Kidney epithelial cell (primary cell): Measurements from ENCODE around the gene ERICH6B. TPM values are rescaled to one million over a fixed set of nuclear protein-coding genes. Genes with fewer than 3 reads are reported as not detected.

Experiments
- DNase-seq: peaks from one replicate; pipeline ENCODE4 v3.0.0-alpha.2; 2010; ENCODE audit warnings: low read depth
- H3K27me3 ChIP-seq: 2 replicates; pipeline ENCODE4 v1.6.0; 2011; ENCODE audit warnings: low read length; ENCODE audit not compliant: control insufficient read depth, insufficient read depth
- H3K36me3 ChIP-seq: 2 replicates; pipeline ENCODE4 v1.5.1; 2011; ENCODE audit warnings: low read length; ENCODE audit not compliant: control insufficient read depth, insufficient read depth
- H3K4me3 ChIP-seq: 2 replicates; pipeline ENCODE4 v1.5.1; 2011; ENCODE audit warnings: low read depth, mild to moderate bottlenecking, control low read depth, low read length
- CTCF ChIP-seq: IDR thresholded peaks from 2 replicates; pipeline ENCODE4 v1.5.1; 2011; ENCODE audit warnings: mild to moderate bottlenecking, moderate library complexity, low read length, control low read depth, inconsistent platforms; ENCODE audit not compliant: insufficient read depth, poor library complexity, severe bottlenecking
- total RNA-seq: library from RNA; depleted of rRNA; stranded (reverse); fragments of >200 nt; gene quantifications from 2 replicates; pipeline ENCODE4 v1.2.3, GENCODE V29; 2015

The ERICH6B gene
- total RNA-seq, 1 donor from 2014 or later = not detected

DNA sequence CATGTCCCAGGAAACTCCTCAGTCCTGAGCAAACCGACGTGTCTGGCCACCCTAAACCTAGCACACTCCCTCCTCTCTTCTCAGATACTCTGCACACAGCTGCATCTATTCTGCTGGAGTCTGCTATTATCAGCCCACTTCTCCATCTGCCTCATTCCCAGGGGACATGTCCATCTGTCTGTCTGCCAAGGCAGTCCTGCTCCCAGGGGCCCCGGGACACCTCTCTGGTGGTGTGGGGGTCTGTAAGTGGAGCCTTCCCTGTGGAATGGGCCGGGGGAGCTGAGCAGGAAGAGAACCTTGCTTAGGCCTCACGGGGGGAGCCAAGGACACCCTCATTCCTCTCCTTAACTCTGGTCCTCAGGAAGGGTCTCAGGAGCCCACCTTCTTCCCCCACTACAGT, 72.7 kb downstream of the ERICH6B start:
- no peaks in the 10 kb centered on the region for H3K36me3 ChIP-seq
- H3K4me3 ChIP-seq = no peak overlapping the region
- H3K27me3 ChIP-seq = no peaks in the 10 kb centered on the region
- no peak for DNase-seq
- TF ChIP-seq CTCF = no peak

GRCh38 chr13:45542391-45542790, 73.1 kb downstream of the ERICH6B start:
- Histone ChIP-seq H3K36me3 (no peaks in the 10 kb centered on the region), H3K27me3 (no peaks in the 10 kb centered on the region), H3K4me3 (no peak overlapping the region)
- TF ChIP-seq CTCF = no peak
- DNase-seq = no peak

DNA sequence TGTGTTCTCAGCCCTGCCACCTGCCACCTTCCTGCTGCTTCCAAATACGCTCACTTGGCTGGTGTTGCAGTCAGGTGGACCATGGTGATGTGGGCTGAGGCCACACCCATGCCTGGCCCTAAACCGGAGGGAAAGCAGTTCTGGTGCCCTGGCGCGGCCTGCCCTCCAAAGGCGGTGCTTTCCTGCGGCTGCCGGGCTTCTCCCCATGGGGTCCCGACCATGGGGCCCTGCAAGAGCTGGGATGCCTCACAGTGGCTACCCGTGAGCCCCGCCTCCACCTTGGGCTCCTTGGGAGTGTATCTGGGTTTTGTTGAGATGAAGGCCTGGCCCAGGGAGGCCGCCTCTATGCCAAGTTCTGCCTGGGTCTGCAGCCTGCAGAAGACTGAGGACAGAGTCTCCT, 73.7 kb downstream of the ERICH6B start:
- no peak for DNase-seq
- no peaks in the 10 kb centered on the region for H3K36me3 ChIP-seq
- no peaks in the 10 kb centered on the region for H3K27me3 ChIP-seq
- no peak for TF ChIP-seq CTCF
- no peak overlapping the region for H3K4me3 ChIP-seq

- no peak for DNase-seq
- Histone ChIP-seq H3K27me3 (no peaks in the 10 kb centered on the region), H3K4me3 (no peak overlapping the region), H3K36me3 (no peaks in the 10 kb centered on the region)
- no peak for TF ChIP-seq CTCF
These were observed 74.7 kb downstream of the ERICH6B start for GRCh38 chr13:45540864-45541263.

DNA sequence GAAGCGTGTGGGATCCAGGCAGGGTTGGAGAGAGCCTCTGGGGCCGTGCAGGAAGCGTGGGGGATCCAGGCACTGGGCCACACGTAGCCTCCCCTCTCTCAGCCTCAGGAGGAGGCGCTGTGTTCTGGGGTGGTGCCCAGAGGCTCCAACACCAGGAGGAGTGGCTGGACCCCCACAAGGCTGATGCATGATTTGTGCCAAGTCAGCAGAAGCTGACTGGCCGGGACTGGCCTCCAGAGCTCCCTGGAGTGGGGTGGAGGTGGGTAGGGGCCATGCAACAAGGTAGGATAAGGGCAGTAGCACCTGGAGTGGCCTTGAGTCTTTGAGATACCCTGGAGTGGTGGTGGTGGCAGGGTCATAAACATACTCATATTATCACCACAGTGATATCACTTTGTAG, 75.3 kb downstream of the ERICH6B start:
- H3K36me3 ChIP-seq = no peaks in the 10 kb centered on the region
- H3K27me3 ChIP-seq = no peaks in the 10 kb centered on the region
- no peak for TF ChIP-seq CTCF
- DNase-seq = no peak
- no peak overlapping the region for H3K4me3 ChIP-seq

DNA sequence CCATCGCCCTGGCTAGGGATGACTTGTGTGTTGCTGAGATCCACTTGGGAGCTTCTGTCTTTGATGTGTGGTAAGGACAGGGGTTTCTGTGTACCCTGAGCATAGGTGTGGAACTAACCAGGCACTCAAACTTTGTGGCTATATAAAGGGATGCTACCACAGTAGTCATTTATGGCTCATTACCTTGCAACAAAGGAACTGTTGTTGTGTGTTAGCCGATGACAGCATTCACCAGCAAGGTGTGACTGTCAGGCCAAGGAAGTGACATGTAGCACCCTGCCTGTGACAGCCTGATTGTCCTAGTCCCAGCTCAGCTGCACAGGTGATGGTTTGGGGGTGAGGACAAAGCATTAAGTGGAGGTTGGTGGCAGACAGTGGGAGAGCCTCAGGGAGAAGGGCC, 77.2 kb downstream of the ERICH6B start:
- Histone ChIP-seq H3K4me3 (no peak overlapping the region), H3K36me3 (peaks cover 2% of the 10 kb centered on the region), H3K27me3 (no peaks in the 10 kb centered on the region)
- DNase-seq = no peak
- TF ChIP-seq CTCF = no peak
